Measurements from ENCODE around the gene TIMM10B. TPM values are rescaled to one million over a fixed set of nuclear protein-coding genes. Genes with fewer than 3 reads are reported as not detected.

TIMM10B gene
- 24.7 and 43.4 TPM in 2 replicates for total RNA-seq (2014; rRNA removed; shearing (Covaris generic))

- peak; percentile 98 for DNase-seq (ENCODE audit: low read depth)
Observed at GRCh38 chr11:6481012-6481923, at the start of gene TIMM10B, which contains the start of gene ARFIP2. Gene TIMM10B (plus strand): TSS chr11:6481501. CDS start chr11:6481517, 16 bp downstream. Gene ARFIP2 (minus strand): TSS chr11:6481331. CDS start chr11:6480421, 910 bp downstream.

GRCh38 chr11:6431861-6432260 is 49.4 kb upstream of the TIMM10B start:
- DNase-seq (ENCODE audit: low read depth), result peak; percentile 79

- DNase-seq (ENCODE audit: low read depth), result no peak
Observed at GRCh38 chr11:6433998-6434660, 47.2 kb upstream of the TIMM10B start.

GRCh38 chr11:6437423-6437822 is 43.9 kb upstream of the TIMM10B start:
- DNase-seq (ENCODE audit: low read depth), result no peak

GRCh38 chr11:6437993-6438392 is 43.3 kb upstream of the TIMM10B start:
- DNase-seq (ENCODE audit: low read depth), result no peak

- peak; percentile 47 for DNase-seq (ENCODE audit: low read depth)
Observed at GRCh38 chr11:6438979-6439571, 42.2 kb upstream of the TIMM10B start.

- DNase-seq (ENCODE audit: low read depth), result no peak
Observed at GRCh38 chr11:6440906-6441358, 40.4 kb upstream of the TIMM10B start, which contains the start of gene HPX. Gene HPX (minus strand): TSS chr11:6440987. CDS start chr11:6440963, 24 bp downstream.

- DNase-seq (ENCODE audit: low read depth), result no peak
Observed at GRCh38 chr11:6442441-6442840, 38.9 kb upstream of the TIMM10B start.

GRCh38 chr11:6443269-6444003 is 37.9 kb upstream of the TIMM10B start:
- DNase-seq (ENCODE audit: low read depth), result peak; percentile 42

GRCh38 chr11:6448574-6448973 is 32.7 kb upstream of the TIMM10B start:
- no peak for DNase-seq (ENCODE audit: low read depth)

GRCh38 chr11:6452219-6452618 is 29.1 kb upstream of the TIMM10B start:
- no peak for DNase-seq (ENCODE audit: low read depth)

- no peak for DNase-seq (ENCODE audit: low read depth)
Observed at GRCh38 chr11:6453152-6453551, 28.1 kb upstream of the TIMM10B start.

- no peak for DNase-seq (ENCODE audit: low read depth)
Observed at GRCh38 chr11:6455070-6455469, 26.2 kb upstream of the TIMM10B start.

- DNase-seq (ENCODE audit: low read depth), result no peak
Observed at GRCh38 chr11:6456361-6457073, 24.8 kb upstream of the TIMM10B start.

- no peak for DNase-seq (ENCODE audit: low read depth)
Observed at GRCh38 chr11:6457581-6458320, 23.6 kb upstream of the TIMM10B start.

GRCh38 chr11:6458352-6459098 is 22.8 kb upstream of the TIMM10B start:
- DNase-seq (ENCODE audit: low read depth), result no peak

- DNase-seq (ENCODE audit: low read depth), result no peak
Observed at GRCh38 chr11:6459099-6459450, 22.2 kb upstream of the TIMM10B start.

- peak; percentile 65 for DNase-seq (ENCODE audit: low read depth)
Observed at GRCh38 chr11:6468712-6469495, 12.4 kb upstream of the TIMM10B start.

GRCh38 chr11:6469599-6469998 is 11.7 kb upstream of the TIMM10B start:
- no peak for DNase-seq (ENCODE audit: low read depth)

All from Daoy (cell line).